Activated CD4-positive, alpha-beta T cell treated with anti-CD3 and anti-CD28 coated beads for 48 hours (primary cell): ENCODE results near the gene OR7C1.
"Not testable (repeated sequence)": the region's sequence is repeated elsewhere in the genome, so short reads cannot be mapped to it uniquely, and the experiment has no call there.

ENCODE experiments used
- DNase-seq: peaks from one replicate; pipeline ENCODE4 v3.0.0-alpha.2; 2020

The OR7C1 gene

GRCh38 chr19:14783410-14783998, 51.5 kb downstream of the OR7C1 start:
- DNase-seq = not testable (repeated sequence)

GRCh38 chr19:14782626-14783409, 52.2 kb downstream of the OR7C1 start:
- DNase-seq = no peak

- not testable (repeated sequence) for DNase-seq
Measured at GRCh38 chr19:14781713-14782536, 53.1 kb downstream of the OR7C1 start.

GRCh38 chr19:14780622-14781225, 54.3 kb downstream of the OR7C1 start:
- DNase-seq = not testable (repeated sequence)

- no peak for DNase-seq
Measured at GRCh38 chr19:14779151-14779550, 55.8 kb downstream of the OR7C1 start.

GRCh38 chr19:14778110-14778845, 56.7 kb downstream of the OR7C1 start, which contains the start of gene ADGRE2:
ADGRE2 (minus strand) TSS chr19:14778560; CDS start chr19:14776756, 1,804 bp downstream.
- not testable (repeated sequence) for DNase-seq

GRCh38 chr19:14777645-14778044, 57.3 kb downstream of the OR7C1 start:
- not testable (repeated sequence) for DNase-seq

GRCh38 chr19:14775869-14776586, 59.0 kb downstream of the OR7C1 start:
- DNase-seq = no peak

- not testable (repeated sequence) for DNase-seq
Measured at GRCh38 chr19:14775326-14775725, 59.7 kb downstream of the OR7C1 start.

GRCh38 chr19:14774373-14774772, 60.6 kb downstream of the OR7C1 start:
- DNase-seq = no peak

- DNase-seq = not testable (repeated sequence)
Measured at GRCh38 chr19:14773722-14774121, 61.3 kb downstream of the OR7C1 start.

GRCh38 chr19:14772995-14773394, 62.0 kb downstream of the OR7C1 start:
- no peak for DNase-seq

GRCh38 chr19:14772467-14772866, 62.5 kb downstream of the OR7C1 start:
- DNase-seq = no peak

GRCh38 chr19:14770944-14771839, 63.8 kb downstream of the OR7C1 start:
- no peak for DNase-seq

- DNase-seq = no peak
Measured at GRCh38 chr19:14770136-14770535, 64.8 kb downstream of the OR7C1 start.

GRCh38 chr19:14769201-14769600, 65.8 kb downstream of the OR7C1 start:
- no peak for DNase-seq

- DNase-seq = no peak
Measured at GRCh38 chr19:14768001-14768400, 67.0 kb downstream of the OR7C1 start.

GRCh38 chr19:14767466-14767971, 67.5 kb downstream of the OR7C1 start:
- no peak for DNase-seq

- not testable (repeated sequence) for DNase-seq
Measured at GRCh38 chr19:14765841-14766240, 69.1 kb downstream of the OR7C1 start.

GRCh38 chr19:14765403-14765802, 69.6 kb downstream of the OR7C1 start:
- DNase-seq = not testable (repeated sequence)
